K562 (cell line): ENCODE data around the gene LPGAT1. TPM values are rescaled to one million over a fixed set of nuclear protein-coding genes. Genes with fewer than 3 reads are reported as not detected.
A peak's percentile ranks its signal among the peaks of the same experiment; 100 is the strongest.

Experiments
- ATF6 ChIP-seq: sonication (generic); formaldehyde crosslinking; IDR thresholded peaks from 2 replicates; pipeline ENCODE4 v1.4.0; 2020; ENCODE audit warnings: mild to moderate bottlenecking, missing genetic modification reagents
- ATF7 ChIP-seq: fragments of 450-650 bp; IDR thresholded peaks from 2 replicates; pipeline ENCODE4 v1.7.1; 2014; ENCODE audit warnings: mild to moderate bottlenecking, moderate library complexity
- BHLHE40 ChIP-seq: IDR thresholded peaks from 2 replicates; pipeline ENCODE4 v1.6.1; 2011; ENCODE audit warnings: low read length, improper control_type of control experiment
- CAMTA2 ChIP-seq: fragments of 250-450 bp; sonication (Bioruptor Pico); conservative IDR thresholded peaks from 2 replicates; pipeline ENCODE4 v1.5.1; 2022
- CHAMP1 ChIP-seq: fragments of 450-650 bp; IDR thresholded peaks from 2 replicates; pipeline ENCODE4 v1.6.1; 2016; ENCODE audit warnings: mild to moderate bottlenecking
- CREB3L1 ChIP-seq: fragments of 450-650 bp; IDR thresholded peaks from 2 replicates; pipeline ENCODE4 v1.6.1; 2014; ENCODE audit warnings: low read depth, mild to moderate bottlenecking, moderate library complexity, borderline replicate concordance
- ESRRA ChIP-seq: fragments of 450-650 bp; IDR thresholded peaks from 2 replicates; pipeline ENCODE4 v1.6.1; 2014; ENCODE audit warnings: low read depth, mild to moderate bottlenecking, moderate library complexity, borderline replicate concordance
- FOXP1 ChIP-seq: sonication (generic); formaldehyde crosslinking; IDR thresholded peaks from 2 replicates; pipeline ENCODE4 v1.8.0; 2022; ENCODE audit warnings: mild to moderate bottlenecking, missing genetic modification reagents
- GABPB2 ChIP-seq: fragments of 250-450 bp; sonication (Bioruptor Pico); conservative IDR thresholded peaks from 2 replicates; pipeline ENCODE4 v1.5.1; 2021; ENCODE audit warnings: mild to moderate bottlenecking
- GTF2F1 ChIP-seq: IDR thresholded peaks from 2 replicates; pipeline ENCODE4 v1.6.1; 2011; ENCODE audit warnings: low read depth, low read length, improper control_type of control experiment
- HES1 ChIP-seq: fragments of 450-650 bp; IDR thresholded peaks from 2 replicates; pipeline ENCODE4 v1.6.1; 2016; ENCODE audit warnings: low read depth, mild to moderate bottlenecking, moderate library complexity
- KHSRP ChIP-seq: fragments of 450-650 bp; IDR thresholded peaks from 2 replicates; pipeline ENCODE4 v1.6.1; 2017
- MXI1 ChIP-seq: IDR thresholded peaks from 2 replicates; pipeline ENCODE4 v1.6.1; 2011; ENCODE audit warnings: low read depth, mild to moderate bottlenecking, improper control_type of control experiment, low read length
- NCOA1 ChIP-seq: fragments of 450-650 bp; IDR thresholded peaks from 2 replicates; pipeline ENCODE4 v1.6.1; 2016; ENCODE audit warnings: low read depth
- NRF1 ChIP-seq, 2 experiments: fragments of 450-650 bp; IDR thresholded peaks in 1 of 2; conservative IDR thresholded peaks in 1 of 2; 2 replicates each; pipeline ENCODE4 v1.6.1; 2014; ENCODE audit warnings: mild to moderate bottlenecking in 2 of 2
- RBM17 ChIP-seq: fragments of 200-400 bp; formaldehyde crosslinking; IDR thresholded peaks from 2 replicates; pipeline ENCODE4 v1.6.1; 2017; ENCODE audit warnings: low read depth, mild to moderate bottlenecking, low read length, borderline replicate concordance
- SMARCA5 ChIP-seq: fragments of 450-650 bp; IDR thresholded peaks from 2 replicates; pipeline ENCODE4 v1.6.1; 2016
- TCF7 ChIP-seq: sonication (generic); IDR thresholded peaks from 2 replicates; pipeline ENCODE4 v1.6.1; 2016; ENCODE audit warnings: antibody characterized with exemption, borderline replicate concordance
- TRIM28 ChIP-seq: fragments of 450-650 bp; IDR thresholded peaks from 2 replicates; pipeline ENCODE4 v1.6.1; 2017
- ZNF197 ChIP-seq: fragments of 200-800 bp; sonication (Bioruptor generic); IDR thresholded peaks from 2 replicates; pipeline ENCODE4 v1.6.1; 2016; ENCODE audit warnings: low read depth, missing genetic modification characterization, missing compliant biosample characterization
- ZNF354B ChIP-seq: fragments of 250-450 bp; sonication (Bioruptor Pico); IDR thresholded peaks from 2 replicates; pipeline ENCODE4 v1.4.0; 2020
- ZNF445 ChIP-seq: fragments of 250-450 bp; sonication (Bioruptor Pico); IDR thresholded peaks from 2 replicates; pipeline ENCODE4 v1.4.0; 2020; ENCODE audit warnings: low read depth, mild to moderate bottlenecking, moderate library complexity
- ZNF764 ChIP-seq: fragments of 250-450 bp; sonication (Bioruptor Pico); IDR thresholded peaks from 2 replicates; pipeline ENCODE4 v1.4.0; 2020; ENCODE audit warnings: low read depth, mild to moderate bottlenecking, moderate library complexity
- ZNF780A ChIP-seq: fragments of 250-450 bp; sonication (Bioruptor Pico); IDR thresholded peaks from 2 replicates; pipeline ENCODE4 v1.5.0; 2021; ENCODE audit warnings: mild to moderate bottlenecking
- ZNF830 ChIP-seq: fragments of 250-450 bp; sonication (Bioruptor Pico); IDR thresholded peaks from 2 replicates; pipeline ENCODE4 v1.5.0; 2021; ENCODE audit warnings: mild to moderate bottlenecking
- polyA plus RNA-seq, 8 experiments: library from polyadenylated mRNA; depleted of rRNA in 4 of 8; stranded (reverse) in 5 of 8; unstranded in 3 of 8; fragments of >200 nt; fragmentation: Nextera tagmentation in 2 of 8; fragmentation: Illumina TruSeq in 1 of 8; extraction: Ambion mirVana in 2 of 8; extraction: Trizol in 1 of 8; gene quantifications; 2 replicates each; pipeline versions ENCODE4 v1.2.1 to v1.2.3, GENCODE V29; 2011 to 2014; ENCODE audit warnings: inconsistent platforms in 1 of 8, missing spikeins in 1 of 8
- total RNA-seq, 7 experiments: library from RNA; depleted of rRNA in 6 of 7; stranded (reverse); fragments of >200 nt in 6 of 7; fragmentation: Illumina TruSeq in 2 of 7; extraction: Trizol in 2 of 7; gene quantifications; 2 replicates each; pipeline versions ENCODE4 v1.2.1 to v1.2.3, GENCODE V29; 2011 to 2021; ENCODE audit warnings: low replicate concordance in 1 of 7

Gene LPGAT1
- total and polyA plus RNA-seq, 9 of the 15 experiments (the other 6 are each of a cell fraction or from before 2014, with no cell fraction given), result 5.7 to 31.4 (median 16.3) TPM

- TF ChIP-seq ATF6 (no peak), CAMTA2 (CRISPR knock-in tag) (no peak), GTF2F1 (no peak), TCF7 (no peak), ZNF764 (no peak), RBM17 (no peak), HES1 (no peak), SMARCA5 (no peak), CHAMP1 (no peak), NCOA1 (no peak), KHSRP (no peak), ZNF197 (no peak), BHLHE40 (no peak), ZNF445 (CRISPR knock-in tag) (0 out of 2 replicates have a peak, but pooled peaks have one; percentile 51), ZNF780A (CRISPR knock-in tag) (no peak), NRF1 (conservative IDR thresholded peaks at IDR 0.05 in 1 of 2, IDR thresholded peaks at IDR 0.05 in 1 of 2) (no peak), GABPB2 (CRISPR knock-in tag) (no peak), MXI1 (no peak), ZNF354B (no peak), ATF7 (no peak), ESRRA (no peak), TRIM28 (peak; percentile 95), ZNF830 (no peak), CREB3L1 (no peak), FOXP1 (no peak)
Measured at GRCh38 chr1:211859405-211859804, 28.8 kb upstream of the LPGAT1 start (continued).
